HG02852 (cell line): Measurements from ENCODE around the gene GPLD1.
A peak's percentile ranks its signal among the peaks of the same experiment; 100 is the strongest.

Source experiments
- ATAC-seq: cut with Tn5 transposase; IDR thresholded peaks from one replicate; pipeline ENCODE4 v1.9.1; 2021; ENCODE audit warnings: mild to moderate bottlenecking, moderate library complexity; ENCODE audit not compliant: unreplicated experiment

Gene GPLD1

GRCh38 chr6:24501914-24502313 is 12.5 kb upstream of the GPLD1 start:
- ATAC-seq = no peak

GRCh38 chr6:24501374-24501773 is 12.0 kb upstream of the GPLD1 start:
- no peak for ATAC-seq

GRCh38 chr6:24500683-24501082 is 11.3 kb upstream of the GPLD1 start:
- ATAC-seq = no peak

- peak; percentile 21 for ATAC-seq
Measured at GRCh38 chr6:24497254-24497970, 8.0 kb upstream of the GPLD1 start.

- ATAC-seq = peak; percentile 58
Measured at GRCh38 chr6:24494821-24495795, 5.7 kb upstream of the GPLD1 start, which contains the start of gene ALDH5A1. TSS of gene ALDH5A1 (plus strand) at chr6:24494969. CDS start at chr6:24494997, 28 bp downstream.

GRCh38 chr6:24493945-24494820 is 4.8 kb upstream of the GPLD1 start:
- ATAC-seq = no peak

- ATAC-seq = no peak
Measured at GRCh38 chr6:24492475-24492874, 3.1 kb upstream of the GPLD1 start.

- ATAC-seq = no peak
Measured at GRCh38 chr6:24490948-24491347, 1.6 kb upstream of the GPLD1 start.

- no peak for ATAC-seq
Measured at GRCh38 chr6:24489881-24490280, 503 bp upstream of the GPLD1 start.

GRCh38 chr6:24486065-24486464 is 3.3 kb downstream of the GPLD1 start:
- no peak for ATAC-seq

- no peak for ATAC-seq
Measured at GRCh38 chr6:24484657-24485323, 4.6 kb downstream of the GPLD1 start.

GRCh38 chr6:24481449-24481848 is 7.9 kb downstream of the GPLD1 start:
- no peak for ATAC-seq

GRCh38 chr6:24480705-24481104 is 8.7 kb downstream of the GPLD1 start:
- ATAC-seq = no peak

GRCh38 chr6:24478903-24479302 is 10.5 kb downstream of the GPLD1 start:
- no peak for ATAC-seq

- no peak for ATAC-seq
Measured at GRCh38 chr6:24477070-24477469, 12.3 kb downstream of the GPLD1 start.

- no peak for ATAC-seq
Measured at GRCh38 chr6:24476631-24477030, 12.7 kb downstream of the GPLD1 start.

- no peak for ATAC-seq
Measured at GRCh38 chr6:24472181-24472580, 17.2 kb downstream of the GPLD1 start.

- ATAC-seq = no peak
Measured at GRCh38 chr6:24469811-24470210, 19.6 kb downstream of the GPLD1 start.

GRCh38 chr6:24464253-24465038 is 24.9 kb downstream of the GPLD1 start:
- ATAC-seq = no peak

- no peak for ATAC-seq
Measured at GRCh38 chr6:24460966-24461365, 28.4 kb downstream of the GPLD1 start.
